CD4-positive, alpha-beta T cell (primary cell): ENCODE results near the gene PRKN. TPM values are rescaled to one million over a fixed set of nuclear protein-coding genes. Genes with fewer than 3 reads are reported as not detected.

ENCODE experiments used
- ATAC-seq: fragments of 200-7000 bp; cut with Tn5 transposase; one replicate; pipeline ENCODE4 v1.10.0; 2022; ENCODE audit warnings: mild to moderate bottlenecking; ENCODE audit not compliant: poor library complexity
- CTCF ChIA-PET: fragments of 350-600 bp; sonication (Branson Sonifier 250); formaldehyde crosslinking; loops from one replicate; lab custom pipeline; 2021; ENCODE audit warnings: antibody characterized with exemption, inconsistent platforms; lab: Charles Lee
- POLR2A ChIA-PET: fragments of 350-600 bp; sonication (Branson Sonifier 250); formaldehyde crosslinking; loops from one replicate; lab custom pipeline; 2021; ENCODE audit warnings: antibody characterized with exemption, inconsistent platforms; lab: Charles Lee
- DNase-seq, 14 experiments: peaks; one replicate each; pipeline ENCODE4 v3.0.0-alpha.2; 2013 to 2020; ENCODE audit warnings: mixed read lengths in 2 of 14
- H3K27ac ChIP-seq, 2 donors: one replicate each; pipeline versions ENCODE4 v1.5.1 to v1.7.0; 2013; ENCODE audit warnings: low read length in 2 of 2, low read depth in 1 of 2, mild to moderate bottlenecking in 1 of 2
- H3K27me3 ChIP-seq, 2 experiments: 1 replicate in 1 of 2; 2 replicates in 1 of 2; pipeline versions ENCODE4 v1.6.1 to v1.7.0; 2013; ENCODE audit warnings: low read length in 2 of 2, control low read depth in 1 of 2, mild to moderate bottlenecking in 1 of 2, moderate library complexity in 1 of 2; ENCODE audit not compliant: insufficient read depth in 2 of 2, control insufficient read depth in 1 of 2
- H3K36me3 ChIP-seq: one replicate; pipeline ENCODE4 v1.6.1; 2013; ENCODE audit warnings: low read length, control low read depth; ENCODE audit not compliant: insufficient read depth
- H3K4me1 ChIP-seq: one replicate; pipeline ENCODE4 v1.6.1; 2013; ENCODE audit warnings: low read length, control low read depth; ENCODE audit not compliant: insufficient read depth
- H3K4me3 ChIP-seq: one replicate; pipeline ENCODE4 v1.5.1; 2013; ENCODE audit warnings: mild to moderate bottlenecking, low read length, moderate library complexity
- H3K9me3 ChIP-seq, 2 experiments: 1 replicate in 1 of 2; 2 replicates in 1 of 2; pipeline versions ENCODE4 v1.6.1 to v1.7.0; 2013; ENCODE audit warnings: low read length in 2 of 2, mild to moderate bottlenecking in 2 of 2, control low read depth in 1 of 2, moderate library complexity in 1 of 2; ENCODE audit not compliant: control insufficient read depth in 1 of 2, insufficient read depth in 1 of 2
- H3K27ac Mint-ChIP-seq: one replicate; pipeline ENCODE4 v1.8.0; 2020; ENCODE audit warnings: mixed read lengths
- H3K27me3 Mint-ChIP-seq: one replicate; pipeline ENCODE4 v1.8.0; 2021; ENCODE audit warnings: mixed read lengths
- H3K36me3 Mint-ChIP-seq: one replicate; pipeline ENCODE4 v1.8.0; 2021; ENCODE audit warnings: low read depth, mixed read lengths
- H3K4me1 Mint-ChIP-seq: one replicate; pipeline ENCODE4 v1.8.0; 2021; ENCODE audit warnings: low read depth, mixed read lengths
- H3K4me3 Mint-ChIP-seq: one replicate; pipeline ENCODE4 v1.8.0; 2020; ENCODE audit warnings: mild to moderate bottlenecking, mixed read lengths
- H3K9me3 Mint-ChIP-seq: one replicate; pipeline ENCODE4 v1.8.0; 2020; ENCODE audit warnings: mixed read lengths
- CTCF ChIP-seq: fragments of 200-600 bp; IDR thresholded peaks from one replicate; pipeline ENCODE4 v1.8.0; 2022; ENCODE audit warnings: antibody characterized with exemption, mild to moderate bottlenecking
- intact Hi-C, 2 experiments: fragments of 100-400 bp; cut with DNase I in 1 of 2; cut with micrococcal nuclease in 1 of 2; formaldehyde crosslinking; loops; one replicate each; pipeline versions ENCODE4 v1.15.1 to v1.9.0; 2023 to 2025; cut with DNase I, micrococcal nuclease
- total RNA-seq, 174 experiments: library from RNA in 2 of 174; stranded (reverse) in 2 of 174; gene quantifications; one replicate each; pipeline ENCODE4 v1.2.3 and lab custom pipeline; 2021 to 2026

PRKN gene
- total RNA-seq, 2 experiments from 2014 or later: 5.2 to 5.4 TPM

- Mint-ChIP-seq H3K4me1 (no peaks in the 10 kb centered on the region), H3K4me3 (no peak overlapping the region), H3K36me3 (peaks cover 5% of the 10 kb centered on the region), H3K9me3 (peaks cover 5% of the 10 kb centered on the region), H3K27ac (no peak overlapping the region), H3K27me3 (no peaks in the 10 kb centered on the region)
- ATAC-seq: no peak
- Histone ChIP-seq H3K36me3 (no peaks in the 10 kb centered on the region), H3K4me3 (no peak overlapping the region), H3K27ac (no peak overlapping the region), H3K9me3 (no peaks in the 10 kb centered on the region), H3K4me1 (no peaks in the 10 kb centered on the region), H3K27me3 (no peaks in the 10 kb centered on the region)
- ChIA-PET POLR2A (no interaction called here), CTCF (no interaction called here)
- TF ChIP-seq CTCF: no peak
- intact Hi-C loops: no loop called here
- DNase-seq: peak in 3 of 14 experiments; percentile 17 to 63 (median 45)
These were observed 543.1 kb downstream of the PRKN start for GRCh38 chr6:162184465-162184864.

DNA sequence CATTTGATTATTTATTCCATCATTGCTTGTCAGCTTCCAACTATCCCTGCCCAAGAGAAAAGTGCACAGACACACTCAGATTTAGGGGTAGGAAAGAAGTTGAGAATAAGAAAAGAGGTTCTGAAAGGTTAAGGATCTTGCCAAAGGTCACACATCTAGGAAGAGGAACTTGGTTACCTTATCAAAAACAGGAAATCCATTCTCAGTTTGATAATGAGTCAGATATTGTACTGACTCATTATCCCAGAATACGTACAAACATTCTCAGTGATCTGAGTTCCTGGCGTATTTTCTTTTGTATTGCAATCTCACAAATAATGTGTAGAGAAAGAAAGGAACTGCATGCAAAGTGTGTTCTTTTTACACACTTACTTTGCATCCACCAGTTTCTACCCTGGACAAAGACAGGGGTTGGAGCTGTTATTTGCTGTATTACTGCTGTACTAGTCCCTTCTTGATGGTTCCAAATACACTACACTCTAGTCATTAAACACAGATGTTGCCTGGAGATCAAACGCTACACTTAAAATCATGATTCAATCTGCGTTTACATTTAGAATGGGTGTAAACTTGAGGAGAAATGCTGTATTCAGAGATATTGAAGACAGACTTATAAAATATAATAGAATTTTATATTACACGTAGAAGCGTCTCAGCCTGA lies 545.7 kb downstream of the PRKN start:
- Mint-ChIP-seq H3K4me3 (no peak overlapping the region), H3K36me3 (no peaks in the 10 kb centered on the region), H3K27me3 (no peaks in the 10 kb centered on the region), H3K4me1 (no peaks in the 10 kb centered on the region), H3K27ac (no peak overlapping the region), H3K9me3 (no peaks in the 10 kb centered on the region)
- intact Hi-C loops: no loop called here
- H3K36me3 ChIP-seq: no peaks in the 10 kb centered on the region
- no peak for TF ChIP-seq CTCF
- no peak overlapping the region for H3K27ac ChIP-seq
- ChIA-PET POLR2A (no interaction called here), CTCF (no interaction called here)
- H3K4me1 ChIP-seq: no peaks in the 10 kb centered on the region
- no peaks in the 10 kb centered on the region for H3K27me3 ChIP-seq
- no peak overlapping the region for H3K4me3 ChIP-seq
- peaks cover 0 to 6% of the 10 kb centered on the region in 2 experiments for H3K9me3 ChIP-seq
- ATAC-seq (no peak), DNase-seq (peak in 3 of 14 experiments; percentile 13 to 40 (median 18))

DNA sequence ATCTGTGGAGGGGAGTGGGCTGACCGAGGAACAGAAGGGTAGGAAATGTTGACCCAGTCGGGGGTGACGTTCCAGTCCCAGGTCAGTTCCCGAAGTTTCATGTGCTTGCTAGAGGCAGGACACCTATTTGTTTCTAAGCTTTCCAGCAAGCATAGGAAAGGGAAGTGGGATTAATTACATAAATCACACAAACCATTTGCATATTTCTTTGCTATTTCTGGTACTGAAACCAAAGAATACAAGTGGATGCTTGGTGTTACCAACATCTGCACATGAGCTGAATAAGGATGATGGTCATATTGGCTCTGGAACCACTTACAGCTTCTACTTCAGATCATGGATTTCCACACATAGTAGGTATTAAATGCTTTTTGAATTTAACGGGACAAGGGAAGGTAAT lies 546.5 kb downstream of the PRKN start:
- Histone ChIP-seq H3K27ac (no peak overlapping the region), H3K9me3 (peaks cover 0 to 6% of the 10 kb centered on the region in 2 experiments), H3K27me3 (no peaks in the 10 kb centered on the region), H3K36me3 (no peaks in the 10 kb centered on the region), H3K4me3 (no peak overlapping the region), H3K4me1 (no peaks in the 10 kb centered on the region)
- Mint-ChIP-seq H3K27ac (no peak overlapping the region), H3K4me1 (no peaks in the 10 kb centered on the region), H3K9me3 (no peaks in the 10 kb centered on the region), H3K4me3 (no peak overlapping the region), H3K27me3 (no peaks in the 10 kb centered on the region), H3K36me3 (no peaks in the 10 kb centered on the region)
- no peak for ATAC-seq
- ChIA-PET POLR2A (no interaction called here), CTCF (no interaction called here)
- no peak for DNase-seq
- intact Hi-C loops: no loop called here
- TF ChIP-seq CTCF: no peak
